BLaER1 treated with 17β-estradiol and CSF1 and Interleukin-3, amounts not matched to agents 10 nM and 100 nM (cell line): Measurements from ENCODE around the gene EMP1.

Source experiments
- H3K27ac ChIP-seq, 11 experiments: shearing (Covaris generic); formaldehyde crosslinking; 2 replicates each; pipeline ENCODE4 v1.8.1; 2022
- H3K27me3 ChIP-seq, 11 experiments: shearing (Covaris generic); formaldehyde crosslinking; 2 replicates each; pipeline ENCODE4 v1.8.1; 2022
- H3K36me3 ChIP-seq, 11 experiments: shearing (Covaris generic); formaldehyde crosslinking; 2 replicates each; pipeline ENCODE4 v1.8.1; 2022
- H3K4me1 ChIP-seq, 10 experiments: shearing (Covaris generic); formaldehyde crosslinking; 2 replicates each; pipeline ENCODE4 v1.8.1; 2022
- H3K4me2 ChIP-seq, 11 experiments: shearing (Covaris generic); formaldehyde crosslinking; 2 replicates each; pipeline ENCODE4 v1.8.1; 2022
- H3K4me3 ChIP-seq, 10 experiments: shearing (Covaris generic); formaldehyde crosslinking; 2 replicates each; pipeline ENCODE4 v1.8.1; 2022
- H3K9ac ChIP-seq, 11 experiments: shearing (Covaris generic); formaldehyde crosslinking; 2 replicates each; pipeline ENCODE4 v1.8.1; 2022
- H3K9me3 ChIP-seq, 11 experiments: shearing (Covaris generic); formaldehyde crosslinking; replicated peaks in 1 of 11; 2 replicates each; pipeline ENCODE4 v1.8.1; 2022
- H4K20me1 ChIP-seq, 11 experiments: shearing (Covaris generic); formaldehyde crosslinking; 2 replicates each; pipeline ENCODE4 v1.8.1; 2022
- Cebpa-rat ChIP-seq, 11 experiments: shearing (Covaris generic); IDR thresholded peaks; 2 replicates each; pipeline ENCODE4 v1.8.1; 2022

EMP1 gene, protein sequence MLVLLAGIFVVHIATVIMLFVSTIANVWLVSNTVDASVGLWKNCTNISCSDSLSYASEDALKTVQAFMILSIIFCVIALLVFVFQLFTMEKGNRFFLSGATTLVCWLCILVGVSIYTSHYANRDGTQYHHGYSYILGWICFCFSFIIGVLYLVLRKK

DNA sequence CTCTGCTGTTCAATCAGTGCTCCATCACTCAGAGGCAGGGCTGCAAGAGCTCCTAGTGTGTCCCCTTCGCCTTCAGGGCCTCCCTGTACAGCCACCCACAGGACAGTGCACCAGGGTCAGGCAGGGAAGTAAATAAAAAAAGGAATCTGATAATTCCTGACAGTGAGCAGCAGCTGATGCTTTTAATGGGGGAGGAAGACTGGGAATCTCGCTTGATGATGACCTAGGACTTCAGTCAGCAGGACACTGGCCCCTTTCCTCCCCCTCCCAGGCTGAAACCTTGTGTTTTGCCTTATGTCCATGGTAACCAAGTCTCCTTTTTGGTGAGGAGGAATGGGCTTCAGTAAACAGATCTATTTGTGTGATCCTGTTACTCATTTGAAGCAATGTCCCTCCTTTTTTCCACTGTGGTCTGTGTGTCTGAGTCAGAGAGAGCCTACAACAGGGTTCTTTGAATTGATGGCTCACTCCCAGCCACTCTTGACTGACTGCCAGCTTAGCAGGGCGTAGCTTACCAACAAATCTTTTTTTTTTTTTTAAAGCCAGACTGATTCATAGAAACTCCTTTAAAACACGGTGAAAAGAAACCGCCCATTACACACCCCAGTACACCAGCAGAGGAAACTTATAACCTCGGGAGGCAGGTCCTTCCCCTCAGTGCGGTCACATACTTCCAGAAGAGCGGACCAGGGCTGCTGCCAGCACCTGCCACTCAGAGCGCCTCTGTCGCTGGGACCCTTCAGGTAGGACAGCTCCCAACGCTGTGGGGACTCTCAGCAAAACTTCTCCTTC, at the start of gene EMP1:
TSS of gene EMP1 (plus strand) at position 597 of the 792 bp plus-strand sequence. CDS start 14,785 bp downstream, outside the sequence.
- peaks cover 0 to 15% (median 0%) of the 10 kb centered on the region in 11 experiments; a peak in 5 of 22 replicates for H4K20me1 ChIP-seq
- peak within 1 kb of the TSS; percentile 6 to 74 (median 54); a peak in 19 of 20 replicates for H3K4me3 ChIP-seq
- peaks cover 63 to 84% (median 76%) of the 10 kb centered on the region in 10 experiments for H3K4me1 ChIP-seq
- 0 out of 22 replicates have a peak, but pooled peaks cover 0 to 6% (median 0%) of the 10 kb centered on the region in 11 experiments for H3K36me3 ChIP-seq
- H3K4me2 ChIP-seq, result peak within 1 kb of the TSS; percentile 88 to 99 (median 94)
- TF ChIP-seq Cebpa-rat (IDR thresholded peaks at IDR 0.05), result no peak
- peak within 1 kb of the TSS; percentile 61 to 92 (median 69) for H3K27ac ChIP-seq
- H3K9me3 ChIP-seq, result no peaks in the 10 kb centered on the region
- H3K27me3 ChIP-seq, result peaks cover 0 to 10% (median 0%) of the 10 kb centered on the region in 11 experiments; a peak in 4 of 22 replicates
- H3K9ac ChIP-seq, result peak within 1 kb of the TSS; percentile 55 to 90 (median 65)

DNA sequence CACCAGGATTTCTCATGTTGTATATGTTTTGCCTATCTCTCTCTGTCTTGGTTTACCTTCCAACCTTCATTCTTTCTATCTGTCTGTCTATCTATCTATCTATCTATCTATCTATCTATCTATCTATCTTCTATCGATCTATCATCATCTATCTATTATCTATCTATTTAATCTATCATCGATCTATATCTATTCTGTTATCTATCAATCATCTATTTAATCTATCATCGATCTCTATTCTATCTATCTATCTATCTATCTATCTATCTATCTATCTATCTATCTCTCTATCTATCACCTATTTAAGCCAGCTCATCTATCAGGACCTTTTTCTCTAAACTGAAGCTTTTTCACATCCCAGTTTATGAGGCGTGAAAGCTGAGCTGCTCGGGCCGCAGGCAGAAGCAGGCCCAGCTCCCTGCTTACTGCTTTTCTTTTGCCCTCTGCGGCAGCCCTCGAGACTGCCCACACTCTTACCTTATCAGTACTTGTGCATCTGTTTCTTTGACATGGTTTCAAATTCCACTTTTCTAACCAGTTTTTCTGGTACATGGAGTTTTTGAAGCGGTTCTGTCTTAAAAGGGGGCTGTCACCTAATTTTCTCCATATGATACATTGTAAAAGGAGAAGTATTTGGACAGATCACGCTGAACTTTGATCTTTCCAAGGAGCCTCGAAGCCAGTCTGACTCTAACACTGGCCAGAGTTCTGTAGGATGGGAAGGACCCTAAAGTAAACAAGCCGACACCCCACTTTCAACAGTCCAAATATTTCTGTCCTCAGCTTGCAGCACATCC, 48.6 kb upstream of the EMP1 start:
- Histone ChIP-seq H3K4me2 (no peak overlapping the region), H3K9me3 (peaks cover 0 to 12% (median 0%) of the 10 kb centered on the region in 11 experiments; a peak in 5 of 22 replicates), H3K27me3 (no peaks in the 10 kb centered on the region), H3K4me3 (no peak overlapping the region), H4K20me1 (no peaks in the 10 kb centered on the region), H3K4me1 (peaks cover 15 to 44% (median 22%) of the 10 kb centered on the region in 10 experiments), H3K9ac (no peak overlapping the region), H3K27ac (no peak overlapping the region), H3K36me3 (no peaks in the 10 kb centered on the region)
- no peak for TF ChIP-seq Cebpa-rat (IDR thresholded peaks at IDR 0.05)

DNA sequence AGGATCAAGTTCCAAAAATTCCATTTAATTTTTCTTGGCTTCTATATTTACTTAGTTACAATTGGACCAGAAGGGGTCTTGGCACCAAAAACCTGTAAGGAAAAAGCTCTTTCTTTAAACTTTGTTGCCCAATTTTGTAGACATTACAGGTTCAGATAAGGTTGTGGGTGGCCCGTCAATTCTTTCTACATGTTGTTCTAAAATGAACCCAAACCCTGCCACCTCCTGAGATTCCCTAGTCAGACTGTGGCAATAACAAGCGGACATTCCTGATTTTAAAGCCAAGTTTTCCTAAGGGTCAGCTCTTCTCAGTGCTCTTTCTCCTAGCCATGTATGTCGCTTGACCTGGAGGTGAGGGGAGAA, 48.1 kb upstream of the EMP1 start:
- H3K4me3 ChIP-seq, result no peak overlapping the region
- no peak overlapping the region for H3K4me2 ChIP-seq
- H4K20me1 ChIP-seq, result no peaks in the 10 kb centered on the region
- no peaks in the 10 kb centered on the region for H3K36me3 ChIP-seq
- no peaks in the 10 kb centered on the region for H3K27me3 ChIP-seq
- H3K4me1 ChIP-seq, result peaks cover 15 to 44% (median 22%) of the 10 kb centered on the region in 10 experiments
- H3K9ac ChIP-seq, result no peak overlapping the region
- peaks cover 0 to 11% (median 0%) of the 10 kb centered on the region in 11 experiments; a peak in 4 of 22 replicates for H3K9me3 ChIP-seq
- H3K27ac ChIP-seq, result no peak overlapping the region
- TF ChIP-seq Cebpa-rat (IDR thresholded peaks at IDR 0.05), result no peak

DNA sequence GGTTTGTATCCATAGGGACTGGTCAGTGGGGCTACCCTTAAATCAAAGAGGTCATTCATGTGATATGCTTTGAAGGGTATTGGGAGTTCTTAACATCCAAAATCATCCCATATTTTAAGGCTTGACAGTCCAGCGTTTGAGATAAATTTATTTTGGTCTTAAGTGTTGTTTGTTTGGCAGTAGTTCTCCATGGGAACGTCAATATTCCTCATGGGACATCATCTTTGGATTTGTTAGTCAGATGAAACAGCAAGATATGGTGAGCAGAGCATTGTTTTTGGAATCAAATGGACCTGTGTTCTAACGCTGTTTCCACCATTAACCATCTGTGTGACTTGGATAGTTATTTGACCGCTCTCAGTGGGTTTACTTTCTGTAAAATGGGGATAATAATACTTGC, 47.1 kb upstream of the EMP1 start:
- H3K4me3 ChIP-seq, result no peak overlapping the region
- TF ChIP-seq Cebpa-rat (IDR thresholded peaks at IDR 0.05), result no peak
- H3K27me3 ChIP-seq, result no peaks in the 10 kb centered on the region
- peaks cover 7 to 44% (median 22%) of the 10 kb centered on the region in 10 experiments for H3K4me1 ChIP-seq
- H3K36me3 ChIP-seq, result no peaks in the 10 kb centered on the region
- no peak overlapping the region for H3K27ac ChIP-seq
- H4K20me1 ChIP-seq, result no peaks in the 10 kb centered on the region
- H3K4me2 ChIP-seq, result no peak overlapping the region
- peaks cover 0 to 9% (median 0%) of the 10 kb centered on the region in 11 experiments; a peak in 1 of 22 replicates for H3K9me3 ChIP-seq
- no peak overlapping the region for H3K9ac ChIP-seq

DNA sequence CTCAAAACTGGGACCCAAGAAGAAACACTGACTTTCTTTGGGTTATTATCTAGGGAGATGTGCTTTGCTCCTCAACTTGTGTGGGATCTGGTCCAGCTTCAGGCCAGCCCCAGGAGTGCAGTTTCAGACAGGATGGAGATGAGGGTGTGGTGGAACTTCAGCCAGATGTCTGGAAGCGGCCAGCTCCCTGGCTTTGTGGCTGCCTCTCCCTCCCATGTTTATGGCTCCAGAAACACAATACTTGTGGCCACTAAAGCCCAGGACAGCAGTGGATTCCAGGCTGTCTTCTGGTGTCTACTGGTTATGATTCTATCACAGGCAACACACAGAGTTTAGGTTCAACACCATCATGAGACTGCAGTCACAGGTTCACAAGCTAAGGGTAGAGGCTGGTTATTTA, 44.2 kb upstream of the EMP1 start:
- Histone ChIP-seq H3K27me3 (no peaks in the 10 kb centered on the region), H3K4me2 (peak overlapping the region in 1 of 11 experiments; percentile 70; a peak in 1 of 22 replicates), H3K9ac (no peak overlapping the region), H3K9me3 (peaks cover 0 to 9% (median 0%) of the 10 kb centered on the region in 11 experiments; a peak in 1 of 22 replicates), H3K36me3 (no peaks in the 10 kb centered on the region), H3K4me3 (no peak overlapping the region), H3K4me1 (peaks cover 0 to 42% (median 17%) of the 10 kb centered on the region in 10 experiments; a peak in 14 of 20 replicates), H4K20me1 (no peaks in the 10 kb centered on the region), H3K27ac (no peak overlapping the region)
- TF ChIP-seq Cebpa-rat (IDR thresholded peaks at IDR 0.05), result no peak

DNA sequence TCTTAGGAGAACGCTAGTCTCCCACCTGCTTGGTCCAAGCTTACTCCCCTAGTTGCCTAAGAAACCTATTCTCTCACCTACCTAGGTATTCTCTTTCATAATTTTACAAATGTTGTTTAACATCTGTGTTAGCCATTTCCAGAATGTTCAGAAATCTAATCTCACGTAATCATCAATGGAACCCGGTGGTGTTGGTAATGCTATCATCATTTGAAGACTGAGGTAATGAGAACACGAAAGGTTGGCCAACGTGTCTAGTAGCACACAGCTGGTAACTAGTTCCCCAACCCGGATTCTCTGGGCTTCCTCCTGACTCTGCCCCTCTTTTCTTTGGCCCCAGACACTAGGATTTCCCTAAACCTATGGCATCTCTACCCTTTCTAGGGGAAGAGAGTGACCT, 43.8 kb upstream of the EMP1 start:
- Histone ChIP-seq H3K9me3 (peaks cover 0 to 9% (median 0%) of the 10 kb centered on the region in 11 experiments; a peak in 1 of 22 replicates), H3K27ac (peak overlapping the region in 3 of 11 experiments; percentile 14 to 65 (median 61); a peak in 2 of 22 replicates), H3K27me3 (no peaks in the 10 kb centered on the region), H3K9ac (no peak overlapping the region), H3K4me2 (peak overlapping the region in 4 of 11 experiments; percentile 67 to 80 (median 73); a peak in 4 of 22 replicates), H4K20me1 (no peaks in the 10 kb centered on the region), H3K4me3 (no peak overlapping the region), H3K36me3 (no peaks in the 10 kb centered on the region), H3K4me1 (peaks cover 0 to 42% (median 17%) of the 10 kb centered on the region in 10 experiments; a peak in 14 of 20 replicates)
- no peak for TF ChIP-seq Cebpa-rat (IDR thresholded peaks at IDR 0.05)

DNA sequence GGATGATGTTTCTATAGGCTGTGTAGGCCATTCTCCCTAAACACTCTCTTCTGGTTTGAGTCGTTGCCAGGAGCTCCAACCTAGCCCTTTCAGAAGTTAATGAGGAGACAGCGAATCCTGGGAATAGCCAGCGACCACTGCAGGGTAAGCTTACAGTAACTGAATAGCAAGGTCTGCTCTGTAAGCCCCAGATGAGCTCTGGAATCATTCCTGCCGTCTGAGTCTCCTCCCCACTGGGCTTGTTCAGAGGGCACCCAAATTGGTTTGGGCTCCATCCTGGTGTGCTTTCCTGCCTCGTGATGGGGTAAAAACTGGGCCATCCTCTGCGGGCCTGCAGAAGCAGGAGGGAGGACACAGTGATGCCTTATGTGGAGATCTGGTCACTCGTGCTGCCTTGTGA, 43.3 kb upstream of the EMP1 start:
- Histone ChIP-seq H3K9ac (no peak overlapping the region), H3K36me3 (no peaks in the 10 kb centered on the region), H3K27ac (peak overlapping the region in 4 of 11 experiments; percentile 14 to 65 (median 56); a peak in 5 of 22 replicates), H3K4me1 (peaks cover 0 to 42% (median 17%) of the 10 kb centered on the region in 10 experiments; a peak in 14 of 20 replicates), H3K4me2 (peak overlapping the region in 5 of 11 experiments; percentile 9 to 80 (median 70); a peak in 8 of 22 replicates), H3K27me3 (no peaks in the 10 kb centered on the region), H4K20me1 (no peaks in the 10 kb centered on the region), H3K9me3 (peaks cover 0 to 9% (median 0%) of the 10 kb centered on the region in 11 experiments; a peak in 1 of 22 replicates), H3K4me3 (no peak overlapping the region)
- TF ChIP-seq Cebpa-rat (IDR thresholded peaks at IDR 0.05), result no peak

DNA sequence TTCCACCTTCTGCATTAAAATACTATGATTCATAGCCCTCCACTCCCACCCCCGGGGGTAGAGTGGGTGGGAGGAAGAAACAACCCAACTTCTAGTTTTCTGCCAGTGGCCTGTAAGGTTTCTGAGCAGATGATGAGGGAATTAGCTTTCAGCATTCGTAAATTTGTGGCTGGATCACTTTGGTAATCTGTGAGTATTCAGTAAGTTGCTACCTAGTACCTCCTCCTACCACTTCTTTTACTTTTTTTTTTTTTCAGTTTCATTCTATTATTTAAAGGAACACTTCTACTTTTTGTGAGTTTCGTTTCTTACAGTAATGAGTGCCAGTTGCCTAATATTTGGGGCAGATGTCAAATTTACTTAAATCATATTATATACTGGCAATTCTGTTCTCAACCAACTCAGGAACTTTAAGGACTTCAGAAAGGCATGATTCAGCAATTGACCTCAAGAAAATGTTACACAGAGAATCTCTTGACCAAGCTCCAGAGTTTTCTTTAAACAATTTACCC, 42.4 kb upstream of the EMP1 start:
- peaks cover 0 to 9% (median 0%) of the 10 kb centered on the region in 11 experiments; a peak in 1 of 22 replicates for H3K9me3 ChIP-seq
- peak overlapping the region in 3 of 11 experiments; percentile 0 to 34 (median 18); a peak in 4 of 22 replicates for H3K9ac ChIP-seq
- H3K4me1 ChIP-seq, result peaks cover 0 to 42% (median 17%) of the 10 kb centered on the region in 10 experiments; a peak in 14 of 20 replicates
- H4K20me1 ChIP-seq, result no peaks in the 10 kb centered on the region
- H3K36me3 ChIP-seq, result no peaks in the 10 kb centered on the region
- no peak for TF ChIP-seq Cebpa-rat (IDR thresholded peaks at IDR 0.05)
- no peak overlapping the region for H3K4me3 ChIP-seq
- H3K27me3 ChIP-seq, result no peaks in the 10 kb centered on the region
- peak overlapping the region in 8 of 11 experiments; percentile 15 to 80 (median 65); a peak in 15 of 22 replicates for H3K4me2 ChIP-seq
- H3K27ac ChIP-seq, result peak overlapping the region in 9 of 11 experiments; percentile 0 to 65 (median 14); a peak in 8 of 22 replicates
